Astrocyte of the spinal cord (primary cell): ENCODE measurements around the gene SCG2.
A peak's percentile ranks its signal among the peaks of the same experiment; 100 is the strongest.

Experiments
- DNase-seq: peaks from one replicate; pipeline ENCODE4 v3.0.0; 2011; ENCODE audit warnings: low read depth, low spot score
- H3K4me3 ChIP-seq: 2 replicates; pipeline ENCODE4 v1.5.1; 2011; ENCODE audit warnings: low read depth, mild to moderate bottlenecking, low read length, moderate library complexity
- CTCF ChIP-seq: IDR thresholded peaks from 2 replicates; pipeline ENCODE4 v1.5.1; 2012; ENCODE audit warnings: low read depth, mild to moderate bottlenecking, low read length, inconsistent platforms
- in situ Hi-C: cut with HindIII; loops from 2 replicates; pipeline ENCODE4 v1.10.0; 2017; ENCODE audit warnings: low sequenced_read_pairs

SCG2 gene

GRCh38 chr2:223626716-223627115 lies 24.6 kb upstream of the SCG2 start:
- no peak overlapping the region for H3K4me3 ChIP-seq
- TF ChIP-seq CTCF: no peak
- in situ Hi-C loops: no loop called here
- peak; percentile 75 for DNase-seq

GRCh38 chr2:223625652-223626051 lies 23.5 kb upstream of the SCG2 start:
- H3K4me3 ChIP-seq: no peak overlapping the region
- in situ Hi-C loops: no loop called here
- TF ChIP-seq CTCF: no peak
- DNase-seq: no peak

- TF ChIP-seq CTCF: no peak
- in situ Hi-C loops: no loop called here
- DNase-seq: no peak
- no peak overlapping the region for H3K4me3 ChIP-seq
Measured at GRCh38 chr2:223621901-223622300, 19.7 kb upstream of the SCG2 start.

- in situ Hi-C loops: no loop called here
- no peak overlapping the region for H3K4me3 ChIP-seq
- no peak for DNase-seq
- no peak for TF ChIP-seq CTCF
Measured at GRCh38 chr2:223619486-223620129, 17.4 kb upstream of the SCG2 start.

GRCh38 chr2:223618172-223619035 lies 16.2 kb upstream of the SCG2 start:
- TF ChIP-seq CTCF: no peak
- no peak for DNase-seq
- H3K4me3 ChIP-seq: no peak overlapping the region
- in situ Hi-C loops: no loop called here

GRCh38 chr2:223614534-223614933 lies 12.4 kb upstream of the SCG2 start:
- in situ Hi-C loops: no loop called here
- DNase-seq: no peak
- H3K4me3 ChIP-seq: no peak overlapping the region
- TF ChIP-seq CTCF: no peak
